Thyroid gland (tissue), 4 donors: Measurements from ENCODE around the gene KRT36. TPM values are rescaled to one million over a fixed set of nuclear protein-coding genes. Genes with fewer than 3 reads are reported as not detected.

Experiments used
- DNase-seq, 2 donors: peaks; one replicate each; pipeline ENCODE4 v3.0.0-alpha.2; 2019
- H3K27ac ChIP-seq, 3 donors: fragments of 200-600 bp; sonication (generic); 1 replicate in 2 of 3; 2 replicates in 1 of 3; pipeline ENCODE4 v1.5.1; 2016 to 2019; ENCODE audit warnings: mild to moderate bottlenecking in 1 of 3, moderate library complexity in 1 of 3
- H3K27me3 ChIP-seq: fragments of 200-600 bp; sonication (generic); one replicate; pipeline ENCODE4 v1.5.1; 2019
- H3K36me3 ChIP-seq, 2 donors: fragments of 200-600 bp; sonication (generic); one replicate each; pipeline ENCODE4 v1.5.1; 2016 to 2019
- H3K4me1 ChIP-seq, 2 donors: fragments of 200-600 bp; sonication (generic); one replicate each; pipeline ENCODE4 v1.5.1; 2017 to 2019
- H3K4me3 ChIP-seq, 3 donors: fragments of 200-600 bp; sonication (generic); replicated peaks in 1 of 3; 1 replicate in 2 of 3; 2 replicates in 1 of 3; pipeline ENCODE4 v1.5.1; 2016; ENCODE audit warnings: mild to moderate bottlenecking in 1 of 3
- H3K9me3 ChIP-seq: fragments of 200-600 bp; sonication (generic); one replicate; pipeline ENCODE4 v1.5.1; 2017
- POLR2A ChIP-seq, 2 donors: fragments of 450-650 bp; IDR thresholded peaks; one replicate each; pipeline ENCODE4 v1.6.1; 2017; ENCODE audit warnings: antibody characterized with exemption in 2 of 2, mild to moderate bottlenecking in 2 of 2, moderate library complexity in 1 of 2
- WGBS, 2 donors: methylation state at CpG; one replicate each; pipeline ENCODE4 v1.1.5; 2017; 5-methylcytosine and 5-hydroxymethylcytosine counted together
- intact Hi-C: fragments of 100-400 bp; cut with DNase I; formaldehyde crosslinking; loops from one replicate; pipeline ENCODE4 v1.15.1; 2023
- total RNA-seq, 4 donors: library from RNA; depleted of rRNA; stranded (reverse); fragments of >200 nt; gene quantifications; one replicate each; pipeline ENCODE4 v1.2.3, GENCODE V29; 2016
- TF ChIP-seq, protein P1 (sequence below), 6 experiments: fragments of 200-600 bp in 3 of 6; fragments of 450-650 bp in 3 of 6; sonication (generic) in 3 of 6; IDR thresholded peaks; one replicate each; pipeline ENCODE4 v1.5.1; 2016 to 2019; ENCODE audit warnings: antibody characterized with exemption in 6 of 6, mild to moderate bottlenecking in 2 of 6, inconsistent platforms in 1 of 6, moderate library complexity in 1 of 6

Gene KRT36
- total RNA-seq, 4 donors from 2014 or later, result not detected

DNA sequence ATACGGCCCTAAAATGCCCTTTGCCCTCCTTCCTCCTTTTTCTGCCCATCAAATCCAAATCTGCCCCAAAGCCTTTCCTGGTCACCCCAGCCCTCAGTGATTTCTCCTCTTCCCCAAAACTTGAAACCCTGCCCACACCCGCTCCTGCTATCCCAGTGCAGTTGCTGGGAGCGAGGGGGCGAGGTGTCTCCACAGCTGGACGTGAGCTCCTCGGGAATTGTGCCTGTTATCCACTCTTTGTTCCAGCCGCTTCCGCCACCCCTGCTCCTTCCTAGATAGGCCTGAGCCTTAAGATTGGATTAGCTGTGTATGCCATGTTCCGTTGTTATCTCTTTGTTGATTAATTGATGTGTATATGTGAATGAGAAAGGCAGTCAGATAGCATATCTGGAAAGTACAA is 6.2 kb downstream of the KRT36 start:
- TF ChIP-seq POLR2A (IDR thresholded peaks at IDR 0.05), result no peak
- TF ChIP-seq, protein P1, sequence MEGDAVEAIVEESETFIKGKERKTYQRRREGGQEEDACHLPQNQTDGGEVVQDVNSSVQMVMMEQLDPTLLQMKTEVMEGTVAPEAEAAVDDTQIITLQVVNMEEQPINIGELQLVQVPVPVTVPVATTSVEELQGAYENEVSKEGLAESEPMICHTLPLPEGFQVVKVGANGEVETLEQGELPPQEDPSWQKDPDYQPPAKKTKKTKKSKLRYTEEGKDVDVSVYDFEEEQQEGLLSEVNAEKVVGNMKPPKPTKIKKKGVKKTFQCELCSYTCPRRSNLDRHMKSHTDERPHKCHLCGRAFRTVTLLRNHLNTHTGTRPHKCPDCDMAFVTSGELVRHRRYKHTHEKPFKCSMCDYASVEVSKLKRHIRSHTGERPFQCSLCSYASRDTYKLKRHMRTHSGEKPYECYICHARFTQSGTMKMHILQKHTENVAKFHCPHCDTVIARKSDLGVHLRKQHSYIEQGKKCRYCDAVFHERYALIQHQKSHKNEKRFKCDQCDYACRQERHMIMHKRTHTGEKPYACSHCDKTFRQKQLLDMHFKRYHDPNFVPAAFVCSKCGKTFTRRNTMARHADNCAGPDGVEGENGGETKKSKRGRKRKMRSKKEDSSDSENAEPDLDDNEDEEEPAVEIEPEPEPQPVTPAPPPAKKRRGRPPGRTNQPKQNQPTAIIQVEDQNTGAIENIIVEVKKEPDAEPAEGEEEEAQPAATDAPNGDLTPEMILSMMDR (IDR thresholded peaks at IDR 0.05), result no peak
- no peak for DNase-seq
- WGBS, 2 donors, result 85 to 94% methylated on average over 9 of the region's 9 CpGs

DNA sequence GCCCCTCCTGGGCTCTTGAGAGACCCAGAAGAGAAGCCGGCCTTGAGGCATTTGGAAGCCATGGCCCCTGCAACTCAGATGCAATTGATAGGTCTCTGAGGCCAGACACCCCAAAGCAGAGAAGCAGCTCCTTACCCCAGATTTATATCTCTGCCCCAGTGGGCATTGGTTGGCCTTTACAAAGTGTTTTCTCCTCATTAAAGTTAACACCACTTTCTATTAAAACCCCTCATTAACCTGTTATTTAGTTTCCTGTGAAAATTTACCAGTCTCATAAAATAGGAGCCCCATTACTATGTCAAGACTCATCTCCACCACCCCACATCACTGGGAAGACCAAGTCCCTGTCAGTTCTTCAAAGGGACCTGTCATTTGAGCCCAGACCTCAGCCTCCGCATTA is 8.7 kb downstream of the KRT36 start, which contains the start of gene KRT35:
TSS of gene KRT35 (minus strand) at position 116 of the 400 bp plus-strand sequence. CDS start at position 62, 54 bp downstream.
- H3K4me1 ChIP-seq, result peaks cover 12 to 22% of the 10 kb centered on the region in 2 donors
- no peak within 1 kb of the TSS for H3K4me3 ChIP-seq
- WGBS, 2 donors, result 92 to 94% methylated on average over 2 of the region's 2 CpGs
- H3K36me3 ChIP-seq, result no peaks in the 10 kb centered on the region
- intact Hi-C loops, result no loop called here
- H3K9me3 ChIP-seq, result no peaks in the 10 kb centered on the region
- no peak within 1 kb of the TSS for H3K27ac ChIP-seq
- DNase-seq, result no peak
- no peaks in the 10 kb centered on the region for H3K27me3 ChIP-seq
- TF ChIP-seq POLR2A (IDR thresholded peaks at IDR 0.05), result no peak
- TF ChIP-seq, protein P1 (IDR thresholded peaks at IDR 0.05), result no peak

More for the DNA sequence above, 6.2 kb downstream of the KRT36 start:
- no peaks in the 10 kb centered on the region for H3K9me3 ChIP-seq
- H3K27me3 ChIP-seq, result no peaks in the 10 kb centered on the region
- H3K4me3 ChIP-seq, result no peak overlapping the region
- no peak overlapping the region for H3K27ac ChIP-seq
- no peaks in the 10 kb centered on the region for H3K36me3 ChIP-seq
- intact Hi-C loops, result no loop called here
- peaks cover 12 to 22% of the 10 kb centered on the region in 2 donors for H3K4me1 ChIP-seq

DNA sequence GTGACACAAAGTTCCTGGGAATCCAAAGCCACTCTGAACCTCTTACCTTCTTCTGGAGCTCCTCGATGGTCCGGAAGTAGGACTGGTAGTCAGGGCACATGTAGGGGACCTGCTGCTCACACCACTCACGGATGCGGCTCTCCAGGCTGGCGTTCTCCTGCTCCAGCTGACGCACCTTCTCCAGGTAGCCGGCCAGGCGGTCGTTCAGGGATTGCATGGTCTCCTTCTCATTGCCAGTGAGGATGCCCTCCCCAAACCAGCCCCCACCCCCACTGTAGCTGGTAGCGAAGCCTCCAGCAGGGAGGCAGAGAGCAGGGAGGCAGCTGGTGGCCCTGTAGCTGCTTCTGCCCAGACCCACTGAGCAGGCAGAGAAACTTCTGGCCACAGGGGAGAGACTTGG is 9.1 kb downstream of the KRT36 start:
- WGBS, 2 donors, result 90% methylated on average over 10 of the region's 10 CpGs
- H3K27ac ChIP-seq, result no peak overlapping the region
- no peaks in the 10 kb centered on the region for H3K36me3 ChIP-seq
- intact Hi-C loops, result no loop called here
- H3K4me1 ChIP-seq, result peaks cover 12 to 22% of the 10 kb centered on the region in 2 donors
- H3K27me3 ChIP-seq, result no peaks in the 10 kb centered on the region
- no peak for TF ChIP-seq POLR2A (IDR thresholded peaks at IDR 0.05)
- TF ChIP-seq, protein P1 (IDR thresholded peaks at IDR 0.05), result no peak
- no peak for DNase-seq
- no peak overlapping the region for H3K4me3 ChIP-seq
- no peaks in the 10 kb centered on the region for H3K9me3 ChIP-seq

DNA sequence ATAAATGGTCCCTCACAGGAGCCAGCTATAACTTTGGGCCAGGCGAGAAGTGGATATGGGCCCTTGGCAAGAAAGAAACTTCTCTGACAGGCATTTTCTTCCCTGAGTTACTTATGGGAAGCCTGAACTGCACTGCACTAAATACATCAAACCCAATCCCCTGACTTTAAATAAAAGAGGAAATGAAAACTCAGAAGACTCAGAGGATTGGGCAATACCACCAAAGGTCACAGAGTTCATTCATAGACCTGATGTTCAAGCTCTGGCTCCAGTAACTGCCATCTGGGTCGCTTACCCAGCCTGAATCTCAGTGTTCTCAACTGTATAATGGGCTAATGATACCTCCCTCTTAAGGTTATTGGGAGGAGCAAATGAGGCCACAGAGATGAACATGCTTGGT is 9.6 kb downstream of the KRT36 start:
- peaks cover 11 to 18% of the 10 kb centered on the region in 2 donors for H3K4me1 ChIP-seq
- no peaks in the 10 kb centered on the region for H3K36me3 ChIP-seq
- no peaks in the 10 kb centered on the region for H3K9me3 ChIP-seq
- no peak overlapping the region for H3K4me3 ChIP-seq
- no peaks in the 10 kb centered on the region for H3K27me3 ChIP-seq
- intact Hi-C loops, result no loop called here
- H3K27ac ChIP-seq, result no peak overlapping the region
- DNase-seq, result no peak
- TF ChIP-seq, protein P1 (IDR thresholded peaks at IDR 0.05), result no peak
- no peak for TF ChIP-seq POLR2A (IDR thresholded peaks at IDR 0.05)
- 76 to 83% methylated on average over 2 of the region's 2 CpGs for WGBS, 2 donors

DNA sequence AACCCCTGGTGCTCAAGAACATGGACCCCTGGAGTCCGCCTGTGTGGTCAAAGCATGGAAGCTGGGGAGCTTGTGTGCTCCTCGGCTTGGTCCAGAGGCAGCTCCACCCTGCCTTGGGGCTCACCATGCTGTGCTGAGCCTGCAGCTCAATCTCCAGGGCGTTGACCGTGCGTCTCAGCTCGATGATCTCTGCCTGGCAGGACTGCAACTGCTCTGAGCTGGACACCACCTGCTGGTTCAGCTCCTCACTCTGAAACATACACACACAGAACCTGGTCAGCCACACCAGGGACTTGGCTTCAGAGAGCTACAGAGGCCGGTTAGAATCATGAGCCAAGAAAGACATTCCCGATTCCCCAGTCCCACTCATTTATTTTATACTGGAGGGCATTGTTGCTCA is 11.5 kb downstream of the KRT36 start:
- intact Hi-C loops, result no loop called here
- peak; percentile 76 to 81 for DNase-seq

More for the DNA sequence above, 11.5 kb downstream of the KRT36 start:
- Histone ChIP-seq H3K4me3 (no peak overlapping the region), H3K27ac (no peak overlapping the region), H3K27me3 (no peaks in the 10 kb centered on the region), H3K36me3 (no peaks in the 10 kb centered on the region), H3K4me1 (no peaks in the 10 kb centered on the region), H3K9me3 (no peaks in the 10 kb centered on the region)
- TF ChIP-seq POLR2A (IDR thresholded peaks at IDR 0.05), result no peak
- TF ChIP-seq, protein P1 (IDR thresholded peaks at IDR 0.05), result peak in 3 of 6 experiments; percentile 7 to 30 (median 18)
- WGBS, 2 donors, result 47 to 49% methylated on average over 6 to 8 of the region's 8 CpGs
